Choroid plexus epithelial cell (primary cell): Measurements from ENCODE around the gene TMPRSS5.

Experiments used
- DNase-seq: peaks from one replicate; pipeline ENCODE4 v3.0.0-alpha.2; 2010; ENCODE audit warnings: low read depth
- H3K4me3 ChIP-seq: 2 replicates; pipeline ENCODE4 v1.5.1; 2011; ENCODE audit warnings: low read depth, mild to moderate bottlenecking, control low read depth, low read length, moderate library complexity
- TF ChIP-seq, protein P1 (sequence below): conservative IDR thresholded peaks from 2 replicates; pipeline ENCODE4 v1.5.1; 2011; ENCODE audit warnings: low read depth, mild to moderate bottlenecking, control low read depth, inconsistent platforms, low read length, moderate library complexity

The TMPRSS5 gene

DNA sequence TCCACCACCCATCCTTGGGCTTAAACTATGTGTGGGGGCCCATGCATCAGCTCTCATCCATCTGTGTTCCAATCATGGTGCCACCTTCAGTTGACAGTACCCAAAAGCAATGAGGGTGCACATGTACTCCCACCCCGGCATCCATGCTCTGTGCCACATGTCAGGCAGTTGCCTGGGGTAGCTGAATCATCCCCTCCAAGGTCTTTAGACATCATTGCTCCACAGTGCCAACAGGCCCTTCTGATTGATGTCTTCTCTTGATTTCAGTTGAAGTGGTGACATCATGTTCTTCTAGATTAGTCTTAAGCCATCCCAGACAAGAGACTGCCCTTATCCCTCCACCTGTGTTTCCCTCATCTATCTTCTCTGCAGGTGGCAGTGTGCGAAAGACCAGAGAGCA lies 42.5 kb downstream of the TMPRSS5 start:
- DNase-seq = no peak
- H3K4me3 ChIP-seq = no peak overlapping the region
- TF ChIP-seq, protein P1, sequence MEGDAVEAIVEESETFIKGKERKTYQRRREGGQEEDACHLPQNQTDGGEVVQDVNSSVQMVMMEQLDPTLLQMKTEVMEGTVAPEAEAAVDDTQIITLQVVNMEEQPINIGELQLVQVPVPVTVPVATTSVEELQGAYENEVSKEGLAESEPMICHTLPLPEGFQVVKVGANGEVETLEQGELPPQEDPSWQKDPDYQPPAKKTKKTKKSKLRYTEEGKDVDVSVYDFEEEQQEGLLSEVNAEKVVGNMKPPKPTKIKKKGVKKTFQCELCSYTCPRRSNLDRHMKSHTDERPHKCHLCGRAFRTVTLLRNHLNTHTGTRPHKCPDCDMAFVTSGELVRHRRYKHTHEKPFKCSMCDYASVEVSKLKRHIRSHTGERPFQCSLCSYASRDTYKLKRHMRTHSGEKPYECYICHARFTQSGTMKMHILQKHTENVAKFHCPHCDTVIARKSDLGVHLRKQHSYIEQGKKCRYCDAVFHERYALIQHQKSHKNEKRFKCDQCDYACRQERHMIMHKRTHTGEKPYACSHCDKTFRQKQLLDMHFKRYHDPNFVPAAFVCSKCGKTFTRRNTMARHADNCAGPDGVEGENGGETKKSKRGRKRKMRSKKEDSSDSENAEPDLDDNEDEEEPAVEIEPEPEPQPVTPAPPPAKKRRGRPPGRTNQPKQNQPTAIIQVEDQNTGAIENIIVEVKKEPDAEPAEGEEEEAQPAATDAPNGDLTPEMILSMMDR = no peak

DNA sequence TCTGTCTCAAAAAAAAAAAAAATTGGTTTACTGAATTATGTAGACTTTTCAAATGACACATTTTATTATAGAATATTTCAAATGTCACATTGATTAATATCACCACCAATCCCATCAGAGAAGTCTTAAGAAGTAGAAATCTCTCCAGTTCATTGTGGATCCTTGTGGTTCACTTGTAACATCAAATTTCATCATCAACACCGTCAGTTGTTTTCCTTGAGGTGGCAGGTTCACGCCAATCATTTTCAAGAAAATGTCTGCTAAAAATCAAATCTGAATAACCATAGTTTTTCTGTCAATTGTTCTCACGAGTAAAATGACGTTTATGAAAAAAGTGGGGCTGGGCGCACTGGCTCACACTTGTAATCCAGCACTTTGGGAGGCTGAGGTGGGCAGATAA lies 50.3 kb downstream of the TMPRSS5 start:
- no peak overlapping the region for H3K4me3 ChIP-seq
- DNase-seq = no peak
- TF ChIP-seq, protein P1 = no peak

DNA sequence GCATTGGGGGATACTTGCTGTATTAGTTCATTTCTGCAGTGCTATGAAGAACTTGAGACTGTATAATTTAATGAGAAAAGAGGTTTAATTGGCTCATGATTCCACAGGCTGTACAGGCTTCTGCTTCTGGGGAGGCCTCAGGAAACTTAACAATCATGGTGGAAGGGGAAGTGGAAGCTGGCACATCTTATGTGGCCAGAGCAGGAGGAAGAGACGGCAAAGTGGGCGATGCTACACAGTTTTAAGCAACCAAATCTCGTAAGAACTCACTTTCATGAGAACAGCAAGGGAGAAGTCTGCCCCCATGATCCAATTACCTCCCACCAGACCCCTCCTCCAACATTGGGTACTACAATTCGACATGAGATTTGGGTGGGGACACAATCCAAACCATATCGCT lies 55.1 kb downstream of the TMPRSS5 start:
- TF ChIP-seq, protein P1 = no peak
- no peak for DNase-seq
- no peak overlapping the region for H3K4me3 ChIP-seq

DNA sequence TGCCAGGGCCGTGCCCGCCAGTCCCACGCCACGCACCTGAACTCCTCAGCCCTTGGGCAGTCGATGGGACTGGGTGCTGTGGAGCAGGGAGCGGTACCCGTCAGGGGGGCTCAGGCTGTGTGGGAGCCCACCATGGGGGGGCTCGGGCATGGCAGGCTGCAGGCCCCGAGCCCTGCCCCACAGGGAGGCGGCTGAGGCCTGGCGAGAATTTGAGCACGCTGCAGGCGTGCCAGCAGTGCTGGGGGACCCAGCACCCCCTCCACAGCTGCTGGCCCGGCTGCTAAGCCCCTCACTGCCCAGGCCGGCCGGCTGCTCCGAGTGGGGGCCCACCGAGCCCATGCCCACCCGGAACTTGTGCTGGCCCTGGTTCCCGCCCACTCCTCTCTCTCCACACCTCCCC lies 56.8 kb downstream of the TMPRSS5 start:
- TF ChIP-seq, protein P1 = no peak
- DNase-seq = no peak
- no peak overlapping the region for H3K4me3 ChIP-seq

DNA sequence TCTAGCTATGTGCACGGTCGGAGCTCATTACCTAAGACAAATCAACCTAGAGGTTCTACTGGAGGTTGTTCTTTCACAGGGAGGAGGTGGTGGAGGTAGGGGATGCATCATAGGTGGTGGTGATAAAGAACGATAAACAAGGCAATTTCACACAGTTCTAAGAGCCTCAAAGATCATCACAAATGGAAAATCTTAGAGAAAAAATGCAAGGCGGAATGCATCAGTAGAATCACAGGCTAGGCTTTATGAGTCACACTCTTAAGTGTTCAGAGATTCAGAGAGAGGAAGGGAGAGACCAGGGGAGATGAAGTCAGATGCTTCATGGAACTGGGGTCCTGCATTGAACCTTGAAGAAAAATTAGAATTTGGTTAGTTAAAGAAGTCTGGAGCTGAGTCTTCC lies 58.3 kb downstream of the TMPRSS5 start:
- TF ChIP-seq, protein P1 = no peak
- DNase-seq = no peak
- H3K4me3 ChIP-seq = no peak overlapping the region

DNA sequence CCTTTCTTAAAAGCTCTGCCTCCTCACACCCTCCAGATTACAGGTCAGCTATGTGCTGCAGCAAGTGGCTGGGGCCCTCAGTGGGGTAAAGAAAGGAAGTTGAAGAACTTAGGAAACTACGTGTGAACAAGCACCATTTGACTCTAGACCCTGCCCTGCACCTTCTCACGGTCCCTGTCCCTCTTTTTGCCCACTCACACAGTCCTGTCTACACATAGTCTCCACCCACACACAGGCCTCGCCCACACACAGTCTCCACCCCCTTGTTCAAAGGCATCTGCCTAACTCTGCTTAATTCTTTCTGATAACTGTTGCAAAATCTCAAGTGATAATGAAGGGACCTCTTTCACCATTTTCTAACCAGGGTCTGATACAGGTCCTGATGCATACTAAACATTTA lies 59.0 kb downstream of the TMPRSS5 start:
- no peak overlapping the region for H3K4me3 ChIP-seq
- DNase-seq = no peak
- TF ChIP-seq, protein P1 = no peak

DNA sequence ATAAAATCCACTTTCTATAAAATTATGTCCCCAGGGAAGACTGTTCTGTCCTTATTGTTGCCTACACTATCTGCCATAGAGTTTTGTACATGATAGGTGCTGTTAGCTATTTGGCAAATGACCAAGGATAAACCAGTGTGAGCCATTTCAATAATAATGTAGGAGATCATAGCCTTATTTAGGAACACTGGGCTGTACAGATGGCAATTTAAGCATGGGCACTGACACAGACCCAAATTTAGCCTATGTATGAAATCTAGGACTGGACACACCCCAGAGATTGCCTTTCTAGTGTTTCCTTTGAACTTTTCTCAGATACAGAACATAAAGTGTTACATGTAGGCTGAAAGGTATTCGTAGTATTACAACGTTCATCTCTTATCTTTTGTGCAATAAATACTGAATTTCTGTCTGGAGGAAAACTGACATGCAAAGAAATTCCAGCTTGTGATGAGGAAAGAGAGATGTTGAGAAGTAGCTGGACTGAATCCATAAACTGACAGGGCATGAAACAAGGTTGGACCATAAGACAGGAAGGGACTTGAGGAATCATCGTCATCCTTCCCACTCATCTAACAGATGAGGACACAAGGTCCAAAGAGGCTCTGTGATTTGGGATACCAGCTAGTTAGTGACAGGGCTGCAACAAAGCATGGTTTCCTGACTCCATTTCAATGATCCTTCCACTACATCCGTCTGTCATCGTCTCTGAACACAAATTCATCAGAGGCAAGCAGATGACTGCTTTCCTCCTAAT lies 60.3 kb downstream of the TMPRSS5 start:
- TF ChIP-seq, protein P1 = no peak
- H3K4me3 ChIP-seq = no peak overlapping the region
- no peak for DNase-seq
